Measurements from ENCODE around the gene HDAC11. TPM values are rescaled to one million over a fixed set of nuclear protein-coding genes. Genes with fewer than 3 reads are reported as not detected.

Gene HDAC11
- total RNA-seq, 4 donors from 2014 or later, result 13.0 to 40.4 (median 15.8) TPM

DNA sequence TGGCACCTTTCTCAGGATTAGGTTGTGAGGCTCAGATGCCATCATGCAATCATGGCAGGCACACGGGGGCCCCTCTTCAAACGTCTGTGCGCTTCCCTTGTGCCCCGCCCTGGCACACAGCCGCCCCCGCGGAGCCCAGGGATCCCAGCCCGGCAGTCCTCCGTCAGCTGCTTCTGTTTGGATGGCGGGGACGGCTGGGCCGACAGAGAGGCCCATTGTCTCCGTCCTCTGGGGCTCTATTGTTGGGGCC lies 849 bp upstream of the HDAC11 start:
- no peaks in the 10 kb centered on the region for H3K9me3 ChIP-seq
- TF ChIP-seq POLR2A (IDR thresholded peaks at IDR 0.05), result no peak
- TF ChIP-seq, protein P1, sequence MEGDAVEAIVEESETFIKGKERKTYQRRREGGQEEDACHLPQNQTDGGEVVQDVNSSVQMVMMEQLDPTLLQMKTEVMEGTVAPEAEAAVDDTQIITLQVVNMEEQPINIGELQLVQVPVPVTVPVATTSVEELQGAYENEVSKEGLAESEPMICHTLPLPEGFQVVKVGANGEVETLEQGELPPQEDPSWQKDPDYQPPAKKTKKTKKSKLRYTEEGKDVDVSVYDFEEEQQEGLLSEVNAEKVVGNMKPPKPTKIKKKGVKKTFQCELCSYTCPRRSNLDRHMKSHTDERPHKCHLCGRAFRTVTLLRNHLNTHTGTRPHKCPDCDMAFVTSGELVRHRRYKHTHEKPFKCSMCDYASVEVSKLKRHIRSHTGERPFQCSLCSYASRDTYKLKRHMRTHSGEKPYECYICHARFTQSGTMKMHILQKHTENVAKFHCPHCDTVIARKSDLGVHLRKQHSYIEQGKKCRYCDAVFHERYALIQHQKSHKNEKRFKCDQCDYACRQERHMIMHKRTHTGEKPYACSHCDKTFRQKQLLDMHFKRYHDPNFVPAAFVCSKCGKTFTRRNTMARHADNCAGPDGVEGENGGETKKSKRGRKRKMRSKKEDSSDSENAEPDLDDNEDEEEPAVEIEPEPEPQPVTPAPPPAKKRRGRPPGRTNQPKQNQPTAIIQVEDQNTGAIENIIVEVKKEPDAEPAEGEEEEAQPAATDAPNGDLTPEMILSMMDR (IDR thresholded peaks at IDR 0.05 in 4 of 5, conservative IDR thresholded peaks at IDR 0.05 in 1 of 5), result no peak
- in situ Hi-C loops (cut with MboI; ENCODE audit: low sequenced_read_pairs in 4 of 4), result loop anchor here in 1 of 4 donors (25.0 kb wide), 1 partner anchor 633 kb away; the partner anchor contains the start of gene CHCHD4

DNA sequence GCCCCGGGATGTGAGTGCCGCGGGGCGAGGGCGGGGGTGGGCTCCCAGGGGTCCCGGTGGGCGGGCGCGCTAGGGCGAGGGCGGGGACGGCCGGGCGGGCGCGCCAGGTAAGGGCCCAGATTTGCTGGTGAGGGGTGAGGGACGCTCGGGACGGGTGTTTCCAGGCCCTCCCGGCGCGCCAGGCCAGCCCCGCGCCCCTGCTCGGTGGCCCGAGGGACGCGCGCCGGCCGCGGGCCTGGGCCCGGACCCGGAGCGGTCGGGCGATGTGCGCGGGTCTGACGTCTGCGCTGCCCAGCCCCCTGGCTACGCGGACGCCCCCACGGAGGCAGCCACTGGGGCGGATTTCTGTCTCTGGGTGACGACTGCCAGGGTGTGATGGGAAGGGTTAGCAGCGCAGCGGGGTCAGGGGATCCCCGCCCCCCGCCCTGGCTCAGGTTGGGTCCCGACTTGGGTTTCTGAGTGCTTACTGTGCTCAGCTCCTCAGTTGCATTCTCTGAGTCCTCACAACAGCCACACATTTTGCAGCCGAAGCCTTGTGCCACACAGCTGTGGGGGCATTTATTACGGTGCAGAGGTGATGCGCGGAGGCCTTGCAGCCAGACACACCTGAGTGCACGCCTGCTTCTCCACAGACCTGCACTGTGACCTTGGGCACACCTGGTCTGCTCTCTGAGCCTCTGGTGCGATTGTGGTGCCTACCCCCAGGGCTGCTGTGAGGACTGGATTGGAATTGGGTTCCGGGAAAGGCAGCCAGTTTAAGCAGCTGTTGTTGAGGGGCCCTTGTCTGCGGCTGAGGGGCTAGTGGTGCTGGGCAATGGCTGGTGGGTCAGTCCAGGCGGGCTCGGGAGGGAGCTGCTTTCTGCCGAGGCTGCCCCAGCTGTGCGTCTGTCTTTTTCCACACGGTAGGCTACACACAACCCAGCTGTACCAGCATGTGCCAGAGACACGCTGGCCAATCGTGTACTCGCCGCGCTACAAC lies 523 bp downstream of the HDAC11 start:
- H3K4me3 ChIP-seq, result peak overlapping the region; percentile 45 to 81 (median 72)
- TF ChIP-seq, protein P1 (IDR thresholded peaks at IDR 0.05 in 4 of 5, conservative IDR thresholded peaks at IDR 0.05 in 1 of 5), result no peak
- TF ChIP-seq POLR2A (IDR thresholded peaks at IDR 0.05), result no peak
- DNase-seq, result no peak
- intact Hi-C loops (cut with DNase I; ENCODE audit: low total_unique reads) (loop anchor here (10.0 kb wide), 1 partner anchor 644 kb away; the partner anchor contains the start of genes CHCHD4 and TMEM43), in situ Hi-C loops (cut with MboI; ENCODE audit: low sequenced_read_pairs in 4 of 4) (loop anchor here in 1 of 4 donors (25.0 kb wide), 1 partner anchor 632 kb away; the partner anchor contains the start of gene CHCHD4)
- peaks cover 52 to 56% of the 10 kb centered on the region in 2 donors for H3K4me1 ChIP-seq
- H3K9me3 ChIP-seq, result no peaks in the 10 kb centered on the region
- no peaks in the 10 kb centered on the region for H3K36me3 ChIP-seq
- peak overlapping the region; percentile 70 to 98 (median 95) for H3K27ac ChIP-seq
- no peaks in the 10 kb centered on the region for H3K27me3 ChIP-seq
- peak; percentile 8 to 17 for ATAC-seq

More for the DNA sequence above, 849 bp upstream of the HDAC11 start:
- peak overlapping the region; percentile 78 to 81 (median 79) for H3K4me3 ChIP-seq
- ATAC-seq (peak; percentile 36 to 53), DNase-seq (peak in 1 of 2 donors; percentile 58)
- intact Hi-C loops (cut with DNase I; ENCODE audit: low total_unique reads), result loop anchor here (2.0 kb wide), 1 partner anchor 16 kb away; no protein-coding TSS in a partner anchor
- H3K27ac ChIP-seq, result peak overlapping the region; percentile 93 to 98 (median 95)
- no peaks in the 10 kb centered on the region for H3K36me3 ChIP-seq
- H3K27me3 ChIP-seq, result no peaks in the 10 kb centered on the region
- H3K4me1 ChIP-seq, result peaks cover 40 to 44% of the 10 kb centered on the region in 2 donors

DNA sequence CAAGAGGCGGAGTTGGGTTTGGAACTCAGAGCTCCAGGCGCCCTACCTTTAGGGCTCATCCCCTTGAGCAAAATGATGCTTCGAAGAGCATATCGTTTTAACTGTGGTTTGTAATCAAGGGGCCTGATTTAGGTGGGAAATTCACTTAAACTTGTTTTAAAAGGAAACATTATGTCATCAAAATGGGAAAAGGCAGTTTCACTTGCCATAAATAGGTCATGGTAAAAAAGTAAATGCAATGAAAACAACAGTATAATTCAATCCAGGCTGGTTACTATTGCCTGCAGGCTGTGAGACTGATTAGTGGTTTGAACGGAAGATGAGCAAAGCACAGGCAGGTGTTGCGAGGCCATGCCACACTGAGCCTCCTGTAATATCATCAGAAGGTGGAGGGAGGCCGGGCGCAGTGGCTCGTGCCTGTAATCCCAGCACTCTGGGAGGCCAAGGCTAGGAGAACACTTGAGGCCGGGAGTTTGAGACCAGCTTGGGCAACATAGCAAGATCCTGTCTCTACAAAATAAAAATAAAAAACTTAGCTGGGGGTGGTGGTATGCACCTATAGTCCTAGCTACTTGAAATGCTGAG lies 2.1 kb downstream of the HDAC11 start:
- H3K4me3 ChIP-seq, result no peak overlapping the region
- peaks cover 44 to 48% of the 10 kb centered on the region in 2 donors for H3K4me1 ChIP-seq
- TF ChIP-seq, protein P1 (IDR thresholded peaks at IDR 0.05 in 4 of 5, conservative IDR thresholded peaks at IDR 0.05 in 1 of 5), result no peak
- no peak for TF ChIP-seq POLR2A (IDR thresholded peaks at IDR 0.05)
- intact Hi-C loops (cut with DNase I; ENCODE audit: low total_unique reads), result loop anchor here (10.0 kb wide), 1 partner anchor 643 kb away; the partner anchor contains the start of genes CHCHD4 and TMEM43
- no peak for DNase-seq
- H3K9me3 ChIP-seq, result no peaks in the 10 kb centered on the region
- no peaks in the 10 kb centered on the region for H3K27me3 ChIP-seq
- ATAC-seq, result no peak
- in situ Hi-C loops (cut with MboI; ENCODE audit: low sequenced_read_pairs in 4 of 4), result loop anchor here in 1 of 4 donors (25.0 kb wide), 1 partner anchor 630 kb away; the partner anchor contains the start of gene CHCHD4
- H3K27ac ChIP-seq, result no peak overlapping the region
- no peaks in the 10 kb centered on the region for H3K36me3 ChIP-seq

DNA sequence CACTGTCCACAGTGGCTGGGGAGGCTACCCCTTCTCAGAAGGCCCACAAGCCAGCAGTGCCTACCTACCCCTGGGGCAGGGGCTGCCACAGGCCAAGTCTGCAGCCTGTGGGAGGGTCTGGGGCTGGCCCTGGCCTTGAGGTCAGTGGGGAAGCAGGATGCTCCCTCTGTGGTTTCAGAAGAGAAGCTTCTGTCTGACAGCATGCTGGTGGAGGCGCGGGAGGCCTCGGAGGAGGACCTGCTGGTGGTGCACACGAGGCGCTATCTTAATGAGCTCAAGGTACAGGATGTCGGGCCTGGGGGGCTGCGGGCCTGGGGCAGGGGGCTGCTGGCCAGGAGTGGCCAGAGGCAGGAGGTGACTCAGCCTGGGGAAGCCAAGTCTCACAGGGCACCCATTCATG lies 3.2 kb downstream of the HDAC11 start:
- H3K4me1 ChIP-seq, result peaks cover 34 to 38% of the 10 kb centered on the region in 2 donors
- in situ Hi-C loops (cut with MboI; ENCODE audit: low sequenced_read_pairs in 4 of 4), result loop anchor here in 1 of 4 donors (25.0 kb wide), 1 partner anchor 629 kb away; the partner anchor contains the start of gene CHCHD4
- DNase-seq, result no peak

More for the DNA sequence above, 3.2 kb downstream of the HDAC11 start:
- no peak for TF ChIP-seq POLR2A (IDR thresholded peaks at IDR 0.05)
- TF ChIP-seq, protein P1 (IDR thresholded peaks at IDR 0.05 in 4 of 5, conservative IDR thresholded peaks at IDR 0.05 in 1 of 5), result no peak
- H3K9me3 ChIP-seq, result no peaks in the 10 kb centered on the region
- intact Hi-C loops (cut with DNase I; ENCODE audit: low total_unique reads), result loop anchor here (10.0 kb wide), 1 partner anchor 642 kb away; the partner anchor contains the start of genes CHCHD4 and TMEM43
- no peak for ATAC-seq
- H3K27ac ChIP-seq, result peak overlapping the region in 1 of 4 donors; percentile 7
- H3K36me3 ChIP-seq, result no peaks in the 10 kb centered on the region
- H3K27me3 ChIP-seq, result no peaks in the 10 kb centered on the region
- no peak overlapping the region for H3K4me3 ChIP-seq

Data from gastrocnemius medialis (tissue), 4 donors.